ENCODE results near the gene CHD5. TPM values are rescaled to one million over a fixed set of nuclear protein-coding genes. Genes with fewer than 3 reads are reported as not detected.
A peak's percentile ranks its signal among the peaks of the same experiment; 100 is the strongest.

The CHD5 gene
- total and polyA plus RNA-seq, 2 of the 13 experiments (the other 11 are each of a cell fraction or from before 2014, with no cell fraction given), result 0.02 to 0.21 TPM

- no peaks in the 10 kb centered on the region for H3K4me1 ChIP-seq (ENCODE audit: insufficient read depth, low read length)
- no peak overlapping the region for H3K27ac ChIP-seq (ENCODE audit: extremely low read length, insufficient read depth, low read length)
- 0 out of 2 replicates have a peak, but pooled peaks have one; percentile 20 for TF ChIP-seq FOSL2 (CRISPR knock-in tag; IDR thresholded peaks at IDR 0.05)
- TF ChIP-seq, protein P1, sequence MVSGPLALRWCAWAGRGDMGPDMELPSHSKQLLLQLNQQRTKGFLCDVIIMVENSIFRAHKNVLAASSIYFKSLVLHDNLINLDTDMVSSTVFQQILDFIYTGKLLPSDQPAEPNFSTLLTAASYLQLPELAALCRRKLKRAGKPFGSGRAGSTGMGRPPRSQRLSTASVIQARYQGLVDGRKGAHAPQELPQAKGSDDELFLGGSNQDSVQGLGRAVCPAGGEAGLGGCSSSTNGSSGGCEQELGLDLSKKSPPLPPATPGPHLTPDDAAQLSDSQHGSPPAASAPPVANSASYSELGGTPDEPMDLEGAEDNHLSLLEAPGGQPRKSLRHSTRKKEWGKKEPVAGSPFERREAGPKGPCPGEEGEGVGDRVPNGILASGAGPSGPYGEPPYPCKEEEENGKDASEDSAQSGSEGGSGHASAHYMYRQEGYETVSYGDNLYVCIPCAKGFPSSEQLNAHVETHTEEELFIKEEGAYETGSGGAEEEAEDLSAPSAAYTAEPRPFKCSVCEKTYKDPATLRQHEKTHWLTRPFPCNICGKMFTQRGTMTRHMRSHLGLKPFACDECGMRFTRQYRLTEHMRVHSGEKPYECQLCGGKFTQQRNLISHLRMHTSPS (CRISPR knock-in tag; IDR thresholded peaks at IDR 0.05; ENCODE audit: low read depth), result no peak
- ATAC-seq (no peak; the same call in 2 of the 3 replicates), DNase-seq (ENCODE audit: low spot score) (no peak), FAIRE-seq (no peak)
- H4K20me1 ChIP-seq (ENCODE audit: insufficient read depth, low read length), result peaks cover 12% of the 10 kb centered on the region; the same call in 1 of the 2 replicates
- no peak overlapping the region for H2AFZ ChIP-seq (ENCODE audit: low read length)
- POLR2A ChIA-PET, result no interaction called here
- H3K4me2 ChIP-seq (ENCODE audit: low read depth, low read length), result no peak overlapping the region
- CTCF ChIA-PET (ENCODE audit: low intra/inter-chr PET ratio, low total read pairs), result no interaction called here
- H3K9ac ChIP-seq (ENCODE audit: insufficient read depth, low read depth, low read length), result no peak overlapping the region
- peaks cover 14 to 82% of the 10 kb centered on the region in 2 experiments for H3K27me3 ChIP-seq (ENCODE audit: control insufficient read depth in 1 of 2, insufficient read depth in 2 of 2, low read length in 2 of 2)
- BruUV-seq (replicated peaks), result no TSS peak
- in situ Hi-C loops (cut with HindIII; ENCODE audit: extremely low pct_ligation_motif_present, low pct_unique_long_range_greater_than_20kb) (no loop called here), intact Hi-C loops (cut with micrococcal nuclease; ENCODE audit: unreplicated experiment) (no loop called here)
- WGBS (ENCODE audit: low lambda C conversion rate), result 7% methylated on average over 3 of the region's 4 CpGs
- no peaks in the 10 kb centered on the region for H3K9me3 ChIP-seq (ENCODE audit: low read length)
- no peaks in the 10 kb centered on the region for H3K36me3 ChIP-seq (replicated peaks in 1 of 2; ENCODE audit: control insufficient read depth in 1 of 2, insufficient read depth in 2 of 2, low read length in 2 of 2)
- no peaks in the 10 kb centered on the region for H3K79me2 ChIP-seq (ENCODE audit: insufficient read depth, low read length)
- H3K4me3 ChIP-seq (replicated peaks in 1 of 3; ENCODE audit: insufficient read depth in 1 of 3, low read depth in 2 of 3, low read length in 3 of 3), result no peak overlapping the region
These were observed 36.7 kb downstream of the CHD5 start for GRCh38 chr1:6143395-6143794.

DNA sequence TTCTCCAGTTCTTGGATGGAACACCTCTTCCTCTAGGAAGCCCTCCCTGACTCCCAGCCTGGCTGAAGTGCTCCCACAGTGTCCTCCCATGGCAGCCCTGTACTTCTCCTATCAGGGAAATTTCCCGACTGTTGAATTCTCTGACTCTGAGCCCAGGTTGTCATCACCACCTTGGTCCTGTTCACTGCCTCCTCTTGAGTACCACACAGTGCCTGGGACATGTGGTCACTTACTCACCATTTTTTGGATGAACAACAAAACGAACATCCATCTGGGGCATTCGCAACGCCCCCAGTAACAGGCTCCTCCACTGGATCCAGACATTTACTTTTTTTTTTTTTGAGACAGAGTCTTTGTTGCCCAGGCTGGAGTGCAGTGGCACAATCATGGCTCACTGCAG lies 37.4 kb downstream of the CHD5 start:
- no peak for DNase-seq (ENCODE audit: low spot score)
- Histone ChIP-seq H4K20me1 (ENCODE audit: insufficient read depth, low read length) (peaks cover 12% of the 10 kb centered on the region; the same call in 1 of the 2 replicates), H3K27ac (ENCODE audit: extremely low read length, insufficient read depth, low read length) (no peak overlapping the region), H3K79me2 (ENCODE audit: insufficient read depth, low read length) (no peaks in the 10 kb centered on the region), H3K9me3 (ENCODE audit: low read length) (no peaks in the 10 kb centered on the region), H3K4me1 (ENCODE audit: insufficient read depth, low read length) (no peaks in the 10 kb centered on the region), H3K27me3 (ENCODE audit: control insufficient read depth in 1 of 2, insufficient read depth in 2 of 2, low read length in 2 of 2) (peaks cover 14 to 78% of the 10 kb centered on the region in 2 experiments), H3K4me3 (replicated peaks in 1 of 3; ENCODE audit: insufficient read depth in 1 of 3, low read depth in 2 of 3, low read length in 3 of 3) (no peak overlapping the region), H3K4me2 (ENCODE audit: low read depth, low read length) (no peak overlapping the region), H2AFZ (ENCODE audit: low read length) (no peak overlapping the region), H3K9ac (ENCODE audit: insufficient read depth, low read depth, low read length) (no peak overlapping the region), H3K36me3 (replicated peaks in 1 of 2; ENCODE audit: control insufficient read depth in 1 of 2, insufficient read depth in 2 of 2, low read length in 2 of 2) (no peaks in the 10 kb centered on the region)
- WGBS (ENCODE audit: low lambda C conversion rate), result 3% methylated on average over 4 of the region's 4 CpGs
- BruUV-seq (replicated peaks), result no TSS peak
- POLR2A ChIA-PET, result no interaction called here
- CTCF ChIA-PET (ENCODE audit: low intra/inter-chr PET ratio, low total read pairs), result no interaction called here
- intact Hi-C loops (cut with micrococcal nuclease; ENCODE audit: unreplicated experiment) (no loop called here), in situ Hi-C loops (cut with HindIII; ENCODE audit: extremely low pct_ligation_motif_present, low pct_unique_long_range_greater_than_20kb) (no loop called here)
- no peak for FAIRE-seq
- TF ChIP-seq ZNF75D (CRISPR knock-in tag; IDR thresholded peaks at IDR 0.05; ENCODE audit: borderline replicate concordance), result no peak
- no peak for TF ChIP-seq RBAK (CRISPR knock-in tag; IDR thresholded peaks at IDR 0.05)
- TF ChIP-seq SKI (IDR thresholded peaks at IDR 0.05; ENCODE audit: partially characterized antibody), result no peak
- no peak for TF ChIP-seq ZNF713 (CRISPR knock-in tag; IDR thresholded peaks at IDR 0.05)
- TF ChIP-seq ZNF354B (CRISPR knock-in tag; IDR thresholded peaks at IDR 0.05), result no peak
- no peak for ATAC-seq

Measured in HepG2 (cell line).